HFF-Myc (cell line): ENCODE data around the gene TENM4.
"Not testable (repeated sequence)": the region's sequence is repeated elsewhere in the genome, so short reads cannot be mapped to it uniquely, and the experiment has no call there.

Experiments
- DNase-seq: peaks from one replicate; pipeline ENCODE4 v3.0.0-alpha.2; 2011; ENCODE audit warnings: low read depth; ENCODE audit errors: extremely low read depth
- H3K4me3 ChIP-seq: replicated peaks from 2 replicates; pipeline ENCODE4 v1.5.1; 2011; ENCODE audit warnings: low read depth, mild to moderate bottlenecking, control low read depth, low read length
- CTCF ChIP-seq: IDR thresholded peaks from 2 replicates; pipeline ENCODE4 v1.5.1; 2012; ENCODE audit warnings: mild to moderate bottlenecking, low read depth, low read length, control low read depth; ENCODE audit errors: missing control alignments

The TENM4 gene

GRCh38 chr11:79196950-79197349 lies 243.9 kb downstream of the TENM4 start:
- no peak for TF ChIP-seq CTCF
- H3K4me3 ChIP-seq = no peak overlapping the region
- no peak for DNase-seq

- no peak for DNase-seq
These were observed 245.6 kb downstream of the TENM4 start for GRCh38 chr11:79195209-79195608.

GRCh38 chr11:79193663-79194310 lies 247.0 kb downstream of the TENM4 start:
- no peak for DNase-seq
- no peak overlapping the region for H3K4me3 ChIP-seq
- no peak for TF ChIP-seq CTCF

More at GRCh38 chr11:79195209-79195608, 245.6 kb downstream of the TENM4 start:
- H3K4me3 ChIP-seq = no peak overlapping the region
- TF ChIP-seq CTCF = no peak

GRCh38 chr11:79192836-79193235 lies 248.0 kb downstream of the TENM4 start:
- DNase-seq = no peak
- H3K4me3 ChIP-seq = no peak overlapping the region
- TF ChIP-seq CTCF = no peak

GRCh38 chr11:79191716-79192115 lies 249.1 kb downstream of the TENM4 start:
- not testable (repeated sequence) for H3K4me3 ChIP-seq, DNase-seq

GRCh38 chr11:79190553-79190952 lies 250.3 kb downstream of the TENM4 start:
- not testable (repeated sequence) for H3K4me3 ChIP-seq, DNase-seq

- DNase-seq = no peak
- H3K4me3 ChIP-seq = no peak overlapping the region
- TF ChIP-seq CTCF = no peak
These were observed 251.2 kb downstream of the TENM4 start for GRCh38 chr11:79189601-79190000.

- no peak for TF ChIP-seq CTCF
- DNase-seq = no peak
These were observed 251.8 kb downstream of the TENM4 start for GRCh38 chr11:79189055-79189454.

More at GRCh38 chr11:79189055-79189454, 251.8 kb downstream of the TENM4 start:
- H3K4me3 ChIP-seq = no peak overlapping the region
